HTERT RPE-1 (cell line): ENCODE results near the gene NR2F2.

ENCODE experiments used
- in situ Hi-C: fragments of 300-500 bp; cut with MboI; formaldehyde crosslinking; loops from 4 replicates; pipeline ENCODE4 v1.14.3; 2020; ENCODE audit warnings: low sequenced_read_pairs

NR2F2 gene

DNA sequence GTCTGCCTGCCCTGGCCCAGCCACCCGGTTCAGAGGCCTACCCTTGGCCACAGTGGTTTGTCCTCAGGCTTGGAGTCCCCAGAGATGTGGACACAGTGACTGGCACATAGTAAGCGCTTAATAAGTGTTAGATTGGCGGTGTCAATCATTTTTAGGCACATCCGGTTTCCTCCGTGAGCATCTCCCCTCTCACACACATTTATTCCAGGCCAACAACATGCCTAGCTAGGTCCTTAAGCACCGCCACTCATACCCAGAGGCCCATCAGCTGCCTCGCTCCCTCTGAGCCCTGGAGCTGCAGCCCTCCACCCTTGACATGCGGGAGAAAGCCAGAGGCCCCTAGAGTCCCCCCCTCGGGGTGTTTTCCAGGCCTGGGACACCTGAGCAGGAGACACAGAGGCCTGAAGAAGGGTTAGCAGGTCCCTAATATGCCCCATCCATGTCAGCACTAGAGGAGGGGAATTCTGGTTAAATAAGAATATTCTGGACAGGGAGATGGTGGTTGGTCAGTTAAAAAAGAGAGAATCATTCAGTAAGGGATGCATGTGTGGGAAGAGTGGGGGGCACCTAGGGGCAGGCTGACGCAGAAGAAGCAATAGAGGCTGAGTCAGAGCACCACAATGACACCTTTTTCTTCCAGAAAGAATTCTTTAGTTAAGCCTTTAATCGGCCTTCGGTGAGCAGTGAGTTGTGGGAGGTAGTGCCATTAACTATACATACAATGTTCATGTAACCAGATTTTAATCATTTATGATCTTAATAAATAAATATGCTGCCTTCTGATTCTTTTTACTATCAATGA lies 22.3 kb downstream of the NR2F2 start:
- in situ Hi-C loops: no loop called here

DNA sequence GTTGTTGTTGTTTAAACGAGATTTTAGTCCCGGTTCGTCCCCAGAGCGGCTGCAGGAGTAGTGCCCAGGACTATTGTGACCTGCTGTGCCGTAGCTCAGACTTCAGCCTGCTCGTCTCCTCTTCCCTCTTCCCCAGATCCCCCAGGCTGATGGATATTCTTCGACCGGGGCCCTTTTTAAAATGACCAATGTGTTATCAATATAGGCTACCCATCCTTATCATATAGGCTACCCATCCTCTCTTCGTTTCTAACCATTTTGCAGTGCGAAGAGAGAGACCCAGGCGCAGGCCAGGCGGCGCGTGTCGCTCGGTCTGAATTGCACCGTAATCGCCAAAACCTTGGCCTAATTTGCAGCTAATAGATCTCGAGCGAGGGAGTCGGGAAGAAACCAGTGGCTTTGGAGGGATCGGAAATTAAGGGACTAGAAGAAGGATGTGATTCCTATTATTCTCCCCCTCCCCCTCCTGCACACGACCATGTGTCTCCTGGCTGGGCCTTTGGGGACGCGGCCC lies 23.0 kb downstream of the NR2F2 start:
- in situ Hi-C loops: no loop called here

DNA sequence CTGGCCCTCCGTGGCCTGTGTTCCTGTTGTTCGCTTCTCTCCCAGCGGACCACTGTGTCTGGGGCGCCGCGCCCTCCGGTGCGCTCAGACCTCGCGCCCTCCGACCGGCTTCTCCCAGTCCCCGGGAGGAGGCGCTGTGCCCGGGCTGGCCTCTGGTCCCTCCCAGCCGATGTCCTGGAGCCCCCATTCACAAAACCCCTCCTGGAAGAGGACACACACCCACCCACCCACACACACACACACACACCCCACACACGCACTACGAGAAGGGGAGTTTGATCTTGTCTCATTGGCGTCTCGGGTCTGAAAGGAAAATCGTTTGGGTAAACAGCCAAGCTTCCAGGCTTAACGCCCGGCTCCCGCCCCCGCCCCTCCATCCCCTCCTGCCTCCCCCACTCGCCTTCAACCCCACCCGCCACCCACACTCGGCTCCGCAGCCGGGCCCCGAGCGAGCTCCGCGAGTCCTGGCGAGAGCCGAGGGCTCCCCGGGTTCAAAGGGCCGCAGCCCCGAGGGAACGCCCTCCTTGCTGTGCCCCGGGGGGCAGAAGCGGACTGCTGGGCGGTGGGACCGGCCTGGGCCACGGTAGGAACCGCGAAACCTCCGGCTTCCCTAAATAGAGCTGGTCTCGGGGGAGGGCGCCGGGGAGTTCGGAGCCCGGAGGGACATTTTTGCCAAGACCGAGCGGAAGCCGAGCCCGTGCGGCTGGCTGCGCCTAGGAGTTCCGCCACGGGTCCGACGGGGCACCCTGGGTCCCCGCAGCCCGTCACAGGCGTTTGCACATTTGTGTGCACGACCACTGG lies 23.6 kb downstream of the NR2F2 start:
- in situ Hi-C loops: no loop called here

DNA sequence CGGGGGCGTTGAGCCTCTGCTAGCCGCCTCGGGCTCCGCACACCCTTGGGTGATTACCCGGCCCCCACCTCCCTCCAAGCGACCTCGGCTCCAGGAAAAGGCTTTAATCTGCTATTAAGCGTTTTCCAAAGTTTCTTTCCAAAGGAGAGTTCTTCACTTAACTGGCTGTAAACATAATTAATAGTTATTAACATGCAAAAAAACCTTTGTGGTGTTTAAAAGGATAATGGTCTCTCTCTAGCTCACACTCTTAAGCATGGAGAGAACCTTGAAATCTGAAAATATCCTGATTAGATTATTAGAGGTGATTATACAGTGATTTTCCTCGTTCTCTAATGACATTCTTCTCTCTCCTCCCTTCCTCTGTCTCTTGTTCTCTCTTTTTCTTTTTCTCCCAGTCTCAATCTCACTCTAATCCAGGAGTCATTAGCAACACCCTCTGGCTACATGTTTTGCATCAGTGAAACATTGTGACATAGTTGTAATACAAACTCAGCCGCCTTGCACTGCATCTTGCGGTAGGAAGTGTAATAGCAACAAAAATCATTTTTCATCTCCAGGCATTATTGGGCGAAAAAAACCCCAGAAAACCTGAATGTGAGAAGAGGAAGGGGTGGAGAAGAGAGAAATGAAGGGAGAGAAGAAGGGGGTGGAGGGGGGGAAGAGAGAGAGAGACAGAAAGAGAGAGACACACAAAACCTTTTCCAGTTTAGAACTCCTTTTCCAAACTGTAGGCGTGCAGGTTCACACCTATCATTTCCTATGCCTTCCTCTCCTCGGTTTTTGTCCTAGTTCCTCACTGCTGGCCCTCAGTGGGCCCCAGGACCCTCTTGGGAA lies 24.4 kb downstream of the NR2F2 start:
- in situ Hi-C loops: no loop called here

DNA sequence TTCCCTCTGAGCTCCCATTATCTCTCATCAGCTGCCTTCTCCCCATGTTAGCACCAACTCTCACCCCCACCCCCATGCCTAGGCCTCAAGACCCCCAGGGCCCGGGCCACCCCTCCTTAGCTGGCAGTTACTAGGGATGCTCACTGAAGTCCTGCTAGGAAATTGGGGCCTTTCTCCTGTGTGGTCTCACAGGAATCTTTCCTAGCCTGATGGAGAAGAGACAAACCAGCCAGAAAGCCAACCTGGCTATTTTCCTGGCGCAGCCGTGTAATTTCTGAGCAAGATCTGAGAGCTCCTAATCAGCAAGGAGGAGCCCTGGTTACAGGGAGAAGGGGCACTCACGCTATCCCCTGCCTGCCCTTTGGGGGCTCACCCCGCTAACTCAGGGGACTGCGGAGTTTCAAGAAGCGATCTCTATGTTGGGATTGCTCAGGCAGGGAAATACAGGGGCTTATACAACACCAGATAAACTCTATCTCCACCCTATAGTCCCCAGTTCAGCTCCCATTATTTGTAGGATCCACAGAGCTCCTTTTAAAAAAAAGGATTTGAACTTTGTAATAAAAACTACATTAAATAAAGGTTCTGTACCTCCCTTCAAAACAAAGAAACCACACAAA lies 25.2 kb downstream of the NR2F2 start:
- in situ Hi-C loops: no loop called here

DNA sequence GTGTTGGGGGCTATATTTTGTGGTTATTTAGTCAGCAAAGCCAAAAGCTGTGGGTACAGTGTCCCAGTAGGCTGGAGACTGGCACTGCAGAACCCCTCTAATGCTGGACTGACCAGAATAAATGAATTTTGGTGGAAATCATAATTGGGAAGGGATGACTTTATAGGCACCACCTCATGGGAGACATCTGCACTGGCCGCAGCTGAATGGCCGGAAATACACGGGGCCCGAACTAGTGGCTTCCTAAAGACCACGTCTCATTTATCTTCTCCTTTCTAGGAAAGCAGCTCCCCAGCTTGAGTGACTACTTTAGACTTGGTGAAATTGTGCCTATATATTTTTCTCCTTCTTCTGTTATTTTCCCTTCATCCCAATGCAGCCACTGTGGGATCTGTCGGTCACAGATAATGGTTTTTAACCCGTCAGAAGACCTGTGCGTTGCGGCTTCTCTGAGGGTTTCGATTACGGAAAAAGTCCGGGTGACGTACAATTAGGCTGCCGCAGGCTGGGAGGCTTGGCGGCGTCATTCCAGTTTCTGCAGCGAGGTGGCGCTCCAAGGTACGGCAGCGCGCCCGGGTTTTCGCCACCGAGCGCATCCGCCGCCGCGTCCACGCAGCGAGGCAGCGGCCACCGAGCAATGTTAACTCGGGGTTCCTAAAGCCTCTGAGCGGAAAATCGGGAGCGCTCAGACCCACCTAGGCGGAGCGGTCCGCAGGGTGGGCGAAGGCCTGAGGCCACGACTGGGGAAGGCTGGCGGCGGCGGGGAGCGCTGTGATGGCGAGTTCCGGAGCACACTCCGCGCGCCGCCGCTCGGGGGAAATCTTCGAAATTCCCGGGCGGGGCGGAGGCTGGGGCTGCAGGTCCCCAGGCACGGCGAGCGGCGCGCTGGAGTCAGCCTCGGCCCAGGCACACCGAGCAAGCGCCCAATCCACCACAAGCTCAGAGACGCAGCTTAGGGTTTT lies 26.3 kb downstream of the NR2F2 start:
- in situ Hi-C loops: no loop called here

DNA sequence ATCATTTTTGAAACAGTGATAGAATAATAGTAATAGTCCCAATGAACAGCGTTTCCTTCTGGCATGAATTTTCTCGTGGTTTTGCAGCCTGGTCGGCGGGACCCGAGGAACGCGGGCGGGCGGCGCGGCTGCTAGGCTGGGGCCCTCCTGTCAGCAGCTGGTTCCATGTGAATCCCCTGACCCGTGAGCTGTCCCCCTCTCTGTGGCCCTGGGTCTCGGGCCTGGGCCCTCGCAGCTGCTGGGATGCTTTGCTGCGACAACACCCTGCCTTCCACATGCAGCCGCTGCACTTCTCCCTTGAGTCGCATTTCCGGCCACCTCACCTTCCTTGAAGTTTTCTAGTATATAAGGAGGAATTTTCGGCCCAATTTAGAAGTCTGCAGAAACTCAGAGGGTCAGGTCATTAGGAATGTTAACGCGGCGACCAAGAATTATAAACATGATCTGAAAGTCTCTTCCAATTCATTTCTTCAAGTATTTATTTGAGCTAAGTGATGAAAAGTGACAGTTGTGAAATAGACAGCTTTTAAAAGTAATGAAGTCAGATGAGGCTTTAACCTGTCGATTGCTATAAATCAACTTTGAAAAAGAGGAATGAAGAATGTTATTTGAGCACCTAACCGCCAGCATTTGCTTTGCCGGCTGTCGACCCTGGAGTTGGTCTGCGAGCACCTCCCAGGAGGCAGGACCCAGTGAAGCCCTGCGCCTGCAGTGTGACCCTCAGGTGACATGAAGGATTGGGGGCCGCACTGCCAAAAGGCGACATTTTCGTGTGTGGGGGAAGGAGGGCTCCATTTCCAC lies 27.7 kb downstream of the NR2F2 start:
- in situ Hi-C loops: no loop called here

DNA sequence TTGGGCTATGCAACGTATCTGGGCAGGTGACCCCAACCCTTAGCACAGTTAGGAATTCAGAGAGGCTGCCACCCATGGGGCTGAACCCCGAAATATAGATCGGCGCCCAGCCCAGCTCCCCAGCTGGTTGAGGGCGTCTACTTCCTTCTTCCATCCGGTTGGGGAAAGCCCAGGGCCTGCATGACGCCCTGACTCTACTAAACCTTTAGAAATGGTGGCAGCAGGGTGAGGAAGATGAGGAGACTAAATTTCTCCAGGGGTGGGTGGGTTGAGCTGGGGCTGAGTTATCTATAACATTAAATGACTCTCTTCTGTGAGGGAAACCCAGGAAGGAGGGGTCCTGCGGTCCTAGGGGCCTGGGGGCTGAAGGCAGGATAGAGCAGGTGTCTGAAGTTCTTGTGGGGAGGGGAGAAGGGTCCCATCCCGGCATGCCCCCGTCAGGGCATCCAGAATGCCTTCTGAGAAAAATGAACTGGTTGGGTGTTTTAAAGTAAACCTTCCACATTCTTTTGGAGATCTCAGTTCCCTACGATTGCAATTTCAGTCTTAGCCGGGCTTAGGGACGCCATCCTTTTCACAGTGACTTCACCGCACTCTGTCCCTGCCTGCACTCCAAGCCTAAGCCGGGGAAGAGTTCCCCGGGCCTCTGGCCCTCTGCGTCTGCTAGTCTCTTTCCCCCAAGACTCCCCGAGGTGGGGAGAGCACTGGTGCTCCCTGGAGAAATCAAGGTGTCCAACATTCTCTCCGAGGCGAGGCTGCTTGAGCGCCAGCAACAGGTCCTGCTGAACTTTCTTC lies 28.5 kb downstream of the NR2F2 start:
- in situ Hi-C loops: no loop called here

DNA sequence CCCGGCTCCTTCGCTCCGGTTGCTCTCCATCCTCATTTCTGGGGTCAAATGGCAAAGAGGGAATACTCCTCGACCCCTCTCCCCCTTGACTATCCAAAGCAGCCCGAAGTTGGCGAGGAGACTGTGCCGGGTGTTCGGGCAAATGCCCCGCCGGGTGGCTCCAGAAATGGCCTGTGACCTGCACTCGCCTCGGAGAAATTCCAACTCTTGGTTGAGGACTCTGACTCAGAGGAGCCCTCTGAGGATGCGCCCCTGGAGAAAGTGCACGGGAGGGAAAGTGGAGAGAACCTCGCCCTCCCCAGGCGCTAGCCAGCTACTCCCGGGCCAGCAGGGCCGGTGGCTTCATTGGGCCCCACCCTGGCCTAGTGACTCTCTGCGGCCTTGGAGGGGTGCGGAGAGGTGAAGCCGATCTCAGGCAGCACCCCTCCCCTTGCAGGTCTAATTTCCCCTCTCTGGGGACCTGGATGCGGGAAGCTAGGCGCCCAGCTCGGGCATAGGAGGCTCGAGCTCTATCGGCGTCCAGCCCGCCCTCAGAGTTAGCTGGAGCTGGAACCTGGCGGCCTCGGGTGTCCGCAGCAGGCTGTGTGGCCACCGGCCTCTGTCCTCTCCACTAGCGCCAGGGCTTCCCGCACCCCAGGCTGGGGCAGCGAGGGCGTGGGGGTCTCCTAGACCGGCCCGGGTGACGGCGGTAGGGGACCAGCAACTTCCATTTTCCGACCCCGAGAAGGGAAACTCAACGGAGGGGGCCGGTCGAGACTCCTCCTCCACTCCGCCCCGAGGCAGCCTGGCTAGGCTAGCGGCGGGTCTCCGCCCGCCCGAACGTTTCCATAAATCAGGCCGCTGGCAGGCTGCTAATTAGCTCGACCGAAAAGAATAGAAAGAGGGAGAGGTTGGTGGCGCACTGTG lies 29.4 kb downstream of the NR2F2 start:
- in situ Hi-C loops: no loop called here

DNA sequence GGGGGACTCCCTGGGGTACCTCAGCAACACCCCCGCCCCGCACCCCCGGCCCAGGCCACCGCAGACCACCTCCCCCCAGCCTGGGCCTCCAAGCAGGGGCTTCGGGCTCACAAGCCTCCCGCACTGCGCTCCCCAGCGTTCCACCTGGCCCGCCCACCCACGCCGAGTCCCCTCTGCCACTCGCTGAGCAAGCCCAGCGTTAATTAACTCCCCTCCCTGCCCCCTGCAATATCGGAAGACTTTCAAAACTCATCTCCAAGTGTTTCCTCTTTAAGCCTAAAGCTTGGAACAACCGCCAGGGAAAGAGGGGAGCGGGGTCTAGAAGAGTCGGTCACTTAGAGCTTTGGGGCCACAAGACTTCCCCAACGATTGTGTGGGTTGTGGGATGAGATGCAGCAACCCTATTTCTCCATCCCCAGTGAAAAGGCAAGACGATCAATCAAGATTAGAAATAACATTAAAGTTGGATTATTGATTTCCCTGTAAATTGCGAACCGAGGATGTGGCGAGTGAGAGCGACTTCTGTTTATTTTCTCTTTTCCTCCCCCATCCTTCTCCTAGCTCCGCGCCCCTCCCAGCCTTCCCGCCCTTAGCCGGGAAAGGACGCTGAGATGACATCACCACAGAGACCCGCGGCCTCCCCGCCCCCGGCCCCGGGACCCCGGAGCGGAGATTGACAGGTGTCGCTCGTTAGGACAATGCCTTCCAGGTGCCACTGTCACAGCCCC lies 30.2 kb downstream of the NR2F2 start:
- in situ Hi-C loops: no loop called here

DNA sequence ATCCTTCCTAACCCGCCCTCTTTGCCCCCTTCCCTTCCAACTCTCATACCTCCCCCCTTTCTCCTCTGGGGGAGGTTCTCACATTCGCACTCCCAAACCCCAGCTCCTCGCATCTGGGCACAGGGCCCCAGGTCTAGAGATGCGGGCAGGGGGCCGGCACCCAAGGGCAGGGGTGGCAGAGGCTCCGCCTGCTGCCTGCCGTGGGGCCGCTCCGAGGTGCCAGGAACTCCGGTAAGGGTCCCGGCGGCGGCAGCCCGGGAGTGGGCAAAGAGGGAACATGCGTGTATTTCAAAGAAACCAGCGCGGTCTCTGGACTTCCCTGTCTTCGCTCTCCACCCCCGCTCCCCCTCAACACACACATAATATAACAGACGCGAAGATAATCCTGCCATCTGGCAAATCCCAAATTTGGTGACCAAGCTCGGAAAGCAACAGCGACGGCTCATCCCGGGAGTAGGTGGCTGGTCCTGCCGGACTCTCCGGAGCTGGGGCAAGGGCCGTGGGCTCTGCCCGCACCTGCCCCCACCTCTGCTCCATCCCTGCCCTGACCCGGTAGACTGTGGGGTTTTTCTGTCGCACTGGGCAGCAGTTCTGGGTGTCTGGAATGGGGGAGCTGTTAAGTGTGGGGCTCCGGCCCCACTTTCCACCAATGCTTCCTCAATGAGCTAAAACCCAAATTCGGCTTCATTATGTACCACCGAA lies 31.0 kb downstream of the NR2F2 start:
- in situ Hi-C loops: no loop called here

DNA sequence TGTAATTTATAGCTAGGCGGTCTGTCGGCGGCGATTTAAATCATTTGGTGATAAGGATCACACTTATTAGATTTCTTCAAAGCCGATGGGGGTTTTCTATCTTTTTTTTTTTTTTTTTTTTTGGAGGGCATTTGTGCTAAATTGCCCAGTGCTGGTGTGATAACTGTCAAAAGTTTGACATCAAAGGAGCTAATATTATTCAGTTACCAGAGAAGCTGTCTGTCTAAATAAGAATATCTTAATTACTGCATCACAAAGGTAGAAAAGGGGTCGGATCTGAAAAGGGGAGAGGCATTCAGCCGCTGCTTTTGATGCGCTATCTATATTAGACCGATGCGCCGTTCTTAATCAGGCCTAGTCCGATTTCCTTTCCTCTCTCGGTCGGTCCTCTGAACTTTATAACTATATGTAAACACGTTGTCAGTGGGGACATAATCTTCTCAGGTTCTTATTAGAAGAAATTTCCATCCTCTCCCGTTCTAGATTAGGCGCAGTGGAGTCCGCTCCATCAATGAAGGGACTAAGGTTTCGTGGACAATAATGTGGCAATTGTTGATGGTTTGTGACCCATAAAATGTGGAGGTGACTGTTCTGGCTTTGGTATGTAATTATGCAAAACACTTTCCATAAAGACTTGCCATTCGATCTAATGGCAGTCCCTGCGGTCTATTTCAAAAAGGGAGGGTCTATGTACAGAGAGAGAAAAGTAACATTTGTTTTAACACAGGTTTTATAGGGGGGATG lies 31.7 kb downstream of the NR2F2 start:
- in situ Hi-C loops: no loop called here

DNA sequence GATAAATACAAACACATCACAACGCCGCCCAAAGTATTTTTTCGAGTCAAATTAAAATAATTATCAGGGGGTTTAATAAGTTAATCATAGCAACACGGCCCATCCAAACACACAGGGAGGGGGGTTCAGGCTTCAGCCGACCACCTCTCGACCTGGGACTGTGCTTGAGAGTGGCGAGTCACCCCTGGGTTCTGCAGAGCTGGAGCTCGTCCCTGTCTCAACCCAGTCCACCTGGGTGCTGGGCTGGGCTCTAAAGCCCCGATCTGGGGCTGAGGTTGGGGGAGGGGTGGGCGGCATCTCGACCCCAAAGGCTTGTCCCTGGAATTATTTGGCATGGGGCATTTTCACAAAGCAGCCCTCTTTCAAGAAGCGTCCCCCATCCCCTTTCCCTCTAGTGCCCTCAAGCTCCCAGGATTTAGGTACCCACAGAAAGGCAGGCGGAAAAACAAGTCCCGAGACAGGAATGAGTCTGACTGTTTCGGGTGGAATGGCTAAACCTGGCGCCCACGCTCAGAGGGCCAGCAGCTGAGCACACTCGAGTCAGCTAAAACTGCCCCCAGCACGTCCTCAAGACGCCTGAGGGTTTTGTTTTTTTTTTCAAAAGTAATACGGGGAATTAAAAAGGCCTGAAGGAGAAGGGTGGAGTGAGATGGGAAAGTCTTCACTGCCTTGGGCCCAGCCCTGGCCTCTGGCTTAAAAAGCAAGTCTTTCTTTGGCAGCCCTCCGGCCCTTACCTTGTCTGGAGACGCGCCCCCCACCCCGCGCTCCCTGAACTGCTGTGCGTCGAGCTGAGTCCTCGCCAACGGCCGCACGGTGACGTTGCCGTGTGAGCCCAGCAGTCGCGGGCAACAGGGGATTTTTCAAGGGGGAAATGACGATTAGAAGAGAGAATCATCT lies 32.5 kb downstream of the NR2F2 start:
- in situ Hi-C loops: no loop called here

DNA sequence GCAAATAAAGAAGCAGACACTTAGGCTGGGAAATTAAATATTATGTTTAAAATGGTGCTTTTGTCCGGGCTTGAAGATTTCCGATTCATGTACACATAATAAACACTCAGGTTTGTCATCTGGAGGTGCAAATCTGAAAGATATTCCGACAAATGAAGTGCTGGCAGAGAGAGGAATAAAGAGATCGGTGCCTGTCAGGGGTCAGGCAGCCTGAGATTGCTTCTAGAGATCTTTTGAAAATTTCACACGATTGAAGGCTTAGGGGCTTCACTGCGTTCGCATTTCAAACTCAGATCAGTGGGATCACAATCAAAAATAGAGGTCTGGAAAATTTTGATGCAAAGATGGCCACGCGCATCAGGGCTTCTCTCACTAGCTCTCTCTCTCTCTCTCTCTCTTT lies 33.2 kb downstream of the NR2F2 start:
- in situ Hi-C loops: no loop called here
